ENCODE data around the gene SLC6A5.

DNA sequence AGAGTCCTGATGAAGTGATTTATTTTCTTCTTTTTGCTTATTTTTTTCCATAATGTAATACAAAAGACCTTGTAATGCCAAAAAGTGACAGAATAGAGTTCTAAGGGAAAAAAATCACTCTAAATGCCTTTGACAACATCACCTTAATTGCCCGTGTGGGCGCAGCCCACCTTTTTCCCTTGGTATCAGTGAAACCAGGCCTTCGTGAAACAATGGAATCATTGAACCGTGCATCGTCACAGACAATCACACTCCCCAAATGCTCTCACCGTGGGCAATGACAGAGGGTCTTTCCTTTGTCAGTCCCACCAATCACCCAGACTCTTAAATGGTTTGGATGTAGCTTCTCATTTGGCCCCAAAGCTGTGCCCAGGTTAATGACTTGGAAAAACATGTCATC, 9.6 kb upstream of the SLC6A5 start:
- TF ChIP-seq POLR2A (IDR thresholded peaks at IDR 0.05) (no peak), POLR2AphosphoS5 (IDR thresholded peaks at IDR 0.05) (no peak)
